ENCODE results near the gene KLRF2. TPM values are rescaled to one million over a fixed set of nuclear protein-coding genes. Genes with fewer than 3 reads are reported as not detected.

KLRF2 gene
- total and polyA plus RNA-seq, 2 of the 8 experiments (the other 6 are each of a cell fraction or from before 2014, with no cell fraction given): not detected

DNA sequence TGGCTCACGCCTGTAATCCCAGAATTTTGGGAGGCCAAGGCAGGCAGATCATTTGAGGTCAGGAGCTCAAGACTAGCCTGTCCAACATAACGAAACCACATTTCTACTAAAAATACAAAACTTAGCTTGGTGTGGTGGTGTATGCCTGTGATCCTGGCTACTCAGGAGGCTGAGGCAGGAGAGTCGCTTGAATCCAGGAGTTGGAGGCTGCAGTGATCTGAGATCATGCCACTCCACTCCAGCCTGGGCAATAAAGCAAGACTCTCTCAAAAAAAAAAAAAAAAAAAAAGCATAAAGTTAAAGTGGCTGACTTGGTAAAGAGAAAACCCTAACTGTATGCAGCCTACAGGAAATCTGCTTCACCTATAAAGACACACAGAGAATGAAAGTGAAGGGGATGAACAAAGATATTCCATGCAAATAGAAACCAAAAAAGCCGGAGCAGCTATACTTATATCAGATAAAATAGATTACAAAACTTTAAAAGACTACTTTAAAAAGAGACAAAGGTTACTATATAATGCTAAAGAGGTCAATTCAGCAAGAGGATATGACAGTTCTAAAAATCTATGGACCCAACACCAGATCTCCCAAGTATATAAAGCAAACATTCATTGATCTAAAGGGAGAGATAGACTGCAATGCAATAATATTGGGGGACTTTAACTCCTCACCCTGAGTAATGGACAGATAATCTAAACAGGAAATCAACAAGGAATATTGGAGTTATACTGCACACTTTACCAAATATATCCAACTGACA is 16.2 kb upstream of the KLRF2 start (continued):
- TF ChIP-seq SP1 (IDR thresholded peaks at IDR 0.05; ENCODE audit: low read depth, low read length) (no peak), EP300 (IDR thresholded peaks at IDR 0.05; ENCODE audit: borderline replicate concordance in 1 of 2, low read depth in 2 of 2, low read length in 2 of 2) (no peak), JUND (IDR thresholded peaks at IDR 0.05; ENCODE audit: low read length) (no peak), CBX5 (IDR thresholded peaks at IDR 0.05; ENCODE audit: low read depth, low read length) (no peak)
